ENCODE results near the gene PLXNA2. TPM values are rescaled to one million over a fixed set of nuclear protein-coding genes. Genes with fewer than 3 reads are reported as not detected.
A peak's percentile ranks its signal among the peaks of the same experiment; 100 is the strongest.

The PLXNA2 gene
- total RNA-seq, 2 donors from 2014 or later = 44.5 to 51.6 TPM

- TF ChIP-seq POLR2A (IDR thresholded peaks at IDR 0.05) (no peak), CTCF (IDR thresholded peaks at IDR 0.05) (no peak)
- WGBS, 2 donors = 80 to 90% methylated on average over 3 of the region's 3 CpGs
- no peak for ATAC-seq
- Histone ChIP-seq H3K36me3 (replicated peaks in 1 of 2; ENCODE audit: insufficient read depth in 1 of 2, low read depth in 2 of 2) (no peaks in the 10 kb centered on the region), H3K27me3 (no peaks in the 10 kb centered on the region), H3K4me1 (peaks cover 59% of the 10 kb centered on the region), H3K27ac (no peak overlapping the region), H3K9me3 (no peaks in the 10 kb centered on the region), H3K4me3 (no peak overlapping the region)
- DNase-seq = no peak
- intact Hi-C loops (cut with DNase I) = no loop called here
These were observed 67.5 kb downstream of the PLXNA2 start for GRCh38 chr1:208176649-208177048.

- H3K36me3 ChIP-seq (replicated peaks in 1 of 2; ENCODE audit: insufficient read depth in 1 of 2, low read depth in 2 of 2) = no peaks in the 10 kb centered on the region
- no peak for ATAC-seq
- no peaks in the 10 kb centered on the region for H3K9me3 ChIP-seq
- peaks cover 51% of the 10 kb centered on the region for H3K4me1 ChIP-seq
- H3K4me3 ChIP-seq = no peak overlapping the region
- TF ChIP-seq POLR2A (IDR thresholded peaks at IDR 0.05) = no peak
- no peak for TF ChIP-seq CTCF (IDR thresholded peaks at IDR 0.05)
- DNase-seq = no peak
- H3K27ac ChIP-seq = no peak overlapping the region
- intact Hi-C loops (cut with DNase I) = no loop called here
- H3K27me3 ChIP-seq = no peaks in the 10 kb centered on the region
These were observed 68.7 kb downstream of the PLXNA2 start for GRCh38 chr1:208175508-208175895.

- intact Hi-C loops (cut with DNase I) = no loop called here
- ATAC-seq = peak; percentile 59
- Histone ChIP-seq H3K36me3 (replicated peaks in 1 of 2; ENCODE audit: insufficient read depth in 1 of 2, low read depth in 2 of 2) (no peaks in the 10 kb centered on the region), H3K9me3 (no peaks in the 10 kb centered on the region), H3K27me3 (no peaks in the 10 kb centered on the region), H3K4me1 (peaks cover 49% of the 10 kb centered on the region), H3K27ac (peak overlapping the region in 1 of 4 donors; percentile 34), H3K4me3 (no peak overlapping the region)
- TF ChIP-seq POLR2A (IDR thresholded peaks at IDR 0.05) (no peak), CTCF (IDR thresholded peaks at IDR 0.05) (no peak)
- 44 to 46% methylated on average over 6 of the region's 6 CpGs for WGBS, 2 donors
- peak in 1 of 4 donors; percentile 38 for DNase-seq
These were observed 69.3 kb downstream of the PLXNA2 start for GRCh38 chr1:208174731-208175507.

- Histone ChIP-seq H3K27me3 (no peaks in the 10 kb centered on the region), H3K9me3 (no peaks in the 10 kb centered on the region), H3K4me3 (no peak overlapping the region), H3K27ac (peak overlapping the region in 1 of 4 donors; percentile 34), H3K4me1 (peaks cover 42% of the 10 kb centered on the region), H3K36me3 (replicated peaks in 1 of 2; ENCODE audit: insufficient read depth in 1 of 2, low read depth in 2 of 2) (no peaks in the 10 kb centered on the region)
- no peak for DNase-seq
- WGBS, 2 donors = 88% methylated on average over 5 of the region's 5 CpGs
- no peak for TF ChIP-seq CTCF (IDR thresholded peaks at IDR 0.05)
- TF ChIP-seq POLR2A (IDR thresholded peaks at IDR 0.05) = no peak
- ATAC-seq = no peak
- intact Hi-C loops (cut with DNase I) = no loop called here
These were observed 70.0 kb downstream of the PLXNA2 start for GRCh38 chr1:208174200-208174599.

- H3K27ac ChIP-seq = no peak overlapping the region
- H3K4me1 ChIP-seq = peaks cover 37% of the 10 kb centered on the region
- 91 to 100% methylated on average over 6 of the region's 6 CpGs for WGBS, 2 donors
- H3K4me3 ChIP-seq = no peak overlapping the region
- no peaks in the 10 kb centered on the region for H3K9me3 ChIP-seq
- no peak for ATAC-seq
- no peaks in the 10 kb centered on the region for H3K36me3 ChIP-seq (replicated peaks in 1 of 2; ENCODE audit: insufficient read depth in 1 of 2, low read depth in 2 of 2)
- TF ChIP-seq POLR2A (IDR thresholded peaks at IDR 0.05) (no peak), CTCF (IDR thresholded peaks at IDR 0.05) (no peak)
- H3K27me3 ChIP-seq = no peaks in the 10 kb centered on the region
- DNase-seq = no peak
- intact Hi-C loops (cut with DNase I) = no loop called here
These were observed 70.4 kb downstream of the PLXNA2 start for GRCh38 chr1:208173749-208174148.

Data from body of pancreas (tissue), 4 donors.